ENCODE results near the gene EXOC7. TPM values are rescaled to one million over a fixed set of nuclear protein-coding genes. Genes with fewer than 3 reads are reported as not detected.

Gene EXOC7
- total and polyA plus RNA-seq, 2 of the 8 experiments (the other 6 are each of a cell fraction or from before 2014, with no cell fraction given): 77.1 to 92.6 TPM

DNA sequence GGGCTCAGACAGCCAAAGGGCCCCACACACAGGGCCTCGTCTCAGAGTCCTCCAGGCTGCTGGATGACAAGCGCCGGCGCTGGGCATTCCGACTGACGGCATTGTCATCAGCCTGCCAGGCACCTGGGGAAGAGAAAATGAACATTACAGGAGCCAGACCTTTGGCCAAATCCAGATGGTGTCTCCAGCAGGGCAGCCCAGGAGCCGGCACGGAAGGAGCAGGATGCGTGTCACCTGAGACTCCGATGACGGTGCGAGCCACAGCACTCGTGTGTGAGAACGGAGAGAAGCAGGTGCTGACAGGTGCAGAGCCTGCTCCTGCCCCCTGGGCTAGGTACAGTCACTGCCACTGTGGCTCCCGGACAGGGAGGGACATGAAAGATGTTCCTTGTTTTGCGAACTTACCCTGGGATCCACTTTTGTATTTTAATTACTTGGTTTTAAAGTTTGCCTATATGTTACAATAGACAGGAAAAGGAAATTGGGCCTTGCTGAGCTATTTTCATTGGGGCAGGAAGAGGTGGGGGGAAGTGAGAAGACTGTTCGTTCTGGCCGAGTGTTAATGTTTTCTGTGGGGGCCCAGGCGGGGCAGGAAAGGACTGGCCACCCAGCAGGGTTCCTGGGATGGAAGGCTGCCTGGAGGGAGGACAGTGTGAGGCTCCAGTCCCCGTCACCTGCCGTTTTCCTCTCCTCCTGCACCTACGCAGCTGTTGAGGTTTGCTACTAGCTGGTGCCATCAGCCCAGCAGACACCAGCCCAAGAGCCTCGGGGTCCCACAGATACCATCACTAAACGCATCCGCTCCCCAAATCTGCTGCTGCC lies 41.9 kb upstream of the EXOC7 start (continued):
- TF ChIP-seq, protein P1, sequence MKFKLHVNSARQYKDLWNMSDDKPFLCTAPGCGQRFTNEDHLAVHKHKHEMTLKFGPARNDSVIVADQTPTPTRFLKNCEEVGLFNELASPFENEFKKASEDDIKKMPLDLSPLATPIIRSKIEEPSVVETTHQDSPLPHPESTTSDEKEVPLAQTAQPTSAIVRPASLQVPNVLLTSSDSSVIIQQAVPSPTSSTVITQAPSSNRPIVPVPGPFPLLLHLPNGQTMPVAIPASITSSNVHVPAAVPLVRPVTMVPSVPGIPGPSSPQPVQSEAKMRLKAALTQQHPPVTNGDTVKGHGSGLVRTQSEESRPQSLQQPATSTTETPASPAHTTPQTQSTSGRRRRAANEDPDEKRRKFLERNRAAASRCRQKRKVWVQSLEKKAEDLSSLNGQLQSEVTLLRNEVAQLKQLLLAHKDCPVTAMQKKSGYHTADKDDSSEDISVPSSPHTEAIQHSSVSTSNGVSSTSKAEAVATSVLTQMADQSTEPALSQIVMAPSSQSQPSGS (IDR thresholded peaks at IDR 0.05; ENCODE audit: low read length): no peak
- TF ChIP-seq YY1 (IDR thresholded peaks at IDR 0.05; ENCODE audit: low read depth, low read length) (no peak), SUZ12 (IDR thresholded peaks at IDR 0.05; ENCODE audit: low read length) (no peak), KDM1A (IDR thresholded peaks at IDR 0.05; ENCODE audit: borderline replicate concordance, low read length) (no peak)

Measured in H1 (cell line).